CD4-positive, alpha-beta T cell (primary cell): ENCODE measurements around the gene CDC16. TPM values are rescaled to one million over a fixed set of nuclear protein-coding genes. Genes with fewer than 3 reads are reported as not detected.

Source experiments
- ATAC-seq: fragments of 200-7000 bp; cut with Tn5 transposase; one replicate; pipeline ENCODE4 v1.10.0; 2022; ENCODE audit warnings: mild to moderate bottlenecking; ENCODE audit not compliant: poor library complexity
- CTCF ChIA-PET: fragments of 350-600 bp; sonication (Branson Sonifier 250); formaldehyde crosslinking; loops from one replicate; lab custom pipeline; 2021; ENCODE audit warnings: antibody characterized with exemption, inconsistent platforms; lab: Charles Lee
- POLR2A ChIA-PET: fragments of 350-600 bp; sonication (Branson Sonifier 250); formaldehyde crosslinking; loops from one replicate; lab custom pipeline; 2021; ENCODE audit warnings: antibody characterized with exemption, inconsistent platforms; lab: Charles Lee
- DNase-seq, 14 experiments: peaks; one replicate each; pipeline ENCODE4 v3.0.0-alpha.2; 2013 to 2020; ENCODE audit warnings: mixed read lengths in 2 of 14
- H3K27ac ChIP-seq, 2 donors: one replicate each; pipeline versions ENCODE4 v1.5.1 to v1.7.0; 2013; ENCODE audit warnings: low read length in 2 of 2, low read depth in 1 of 2, mild to moderate bottlenecking in 1 of 2
- H3K27me3 ChIP-seq, 2 experiments: 1 replicate in 1 of 2; 2 replicates in 1 of 2; pipeline versions ENCODE4 v1.6.1 to v1.7.0; 2013; ENCODE audit warnings: low read length in 2 of 2, control low read depth in 1 of 2, mild to moderate bottlenecking in 1 of 2, moderate library complexity in 1 of 2; ENCODE audit not compliant: insufficient read depth in 2 of 2, control insufficient read depth in 1 of 2
- H3K36me3 ChIP-seq: one replicate; pipeline ENCODE4 v1.6.1; 2013; ENCODE audit warnings: low read length, control low read depth; ENCODE audit not compliant: insufficient read depth
- H3K4me1 ChIP-seq: one replicate; pipeline ENCODE4 v1.6.1; 2013; ENCODE audit warnings: low read length, control low read depth; ENCODE audit not compliant: insufficient read depth
- H3K4me3 ChIP-seq: one replicate; pipeline ENCODE4 v1.5.1; 2013; ENCODE audit warnings: mild to moderate bottlenecking, low read length, moderate library complexity
- H3K9me3 ChIP-seq, 2 experiments: 1 replicate in 1 of 2; 2 replicates in 1 of 2; pipeline versions ENCODE4 v1.6.1 to v1.7.0; 2013; ENCODE audit warnings: low read length in 2 of 2, mild to moderate bottlenecking in 2 of 2, control low read depth in 1 of 2, moderate library complexity in 1 of 2; ENCODE audit not compliant: control insufficient read depth in 1 of 2, insufficient read depth in 1 of 2
- H3K27ac Mint-ChIP-seq: one replicate; pipeline ENCODE4 v1.8.0; 2020; ENCODE audit warnings: mixed read lengths
- H3K27me3 Mint-ChIP-seq: one replicate; pipeline ENCODE4 v1.8.0; 2021; ENCODE audit warnings: mixed read lengths
- H3K36me3 Mint-ChIP-seq: one replicate; pipeline ENCODE4 v1.8.0; 2021; ENCODE audit warnings: low read depth, mixed read lengths
- H3K4me1 Mint-ChIP-seq: one replicate; pipeline ENCODE4 v1.8.0; 2021; ENCODE audit warnings: low read depth, mixed read lengths
- H3K4me3 Mint-ChIP-seq: one replicate; pipeline ENCODE4 v1.8.0; 2020; ENCODE audit warnings: mild to moderate bottlenecking, mixed read lengths
- H3K9me3 Mint-ChIP-seq: one replicate; pipeline ENCODE4 v1.8.0; 2020; ENCODE audit warnings: mixed read lengths
- CTCF ChIP-seq: fragments of 200-600 bp; IDR thresholded peaks from one replicate; pipeline ENCODE4 v1.8.0; 2022; ENCODE audit warnings: antibody characterized with exemption, mild to moderate bottlenecking
- intact Hi-C, 2 experiments: fragments of 100-400 bp; cut with DNase I in 1 of 2; cut with micrococcal nuclease in 1 of 2; formaldehyde crosslinking; loops; one replicate each; pipeline versions ENCODE4 v1.15.1 to v1.9.0; 2023 to 2025; cut with DNase I, micrococcal nuclease
- total RNA-seq, 174 experiments: library from RNA in 2 of 174; stranded (reverse) in 2 of 174; gene quantifications; one replicate each; pipeline ENCODE4 v1.2.3 and lab custom pipeline; 2021 to 2026

CDC16 gene
- total RNA-seq, 2 experiments from 2014 or later: 68.4 to 69.4 TPM

DNA sequence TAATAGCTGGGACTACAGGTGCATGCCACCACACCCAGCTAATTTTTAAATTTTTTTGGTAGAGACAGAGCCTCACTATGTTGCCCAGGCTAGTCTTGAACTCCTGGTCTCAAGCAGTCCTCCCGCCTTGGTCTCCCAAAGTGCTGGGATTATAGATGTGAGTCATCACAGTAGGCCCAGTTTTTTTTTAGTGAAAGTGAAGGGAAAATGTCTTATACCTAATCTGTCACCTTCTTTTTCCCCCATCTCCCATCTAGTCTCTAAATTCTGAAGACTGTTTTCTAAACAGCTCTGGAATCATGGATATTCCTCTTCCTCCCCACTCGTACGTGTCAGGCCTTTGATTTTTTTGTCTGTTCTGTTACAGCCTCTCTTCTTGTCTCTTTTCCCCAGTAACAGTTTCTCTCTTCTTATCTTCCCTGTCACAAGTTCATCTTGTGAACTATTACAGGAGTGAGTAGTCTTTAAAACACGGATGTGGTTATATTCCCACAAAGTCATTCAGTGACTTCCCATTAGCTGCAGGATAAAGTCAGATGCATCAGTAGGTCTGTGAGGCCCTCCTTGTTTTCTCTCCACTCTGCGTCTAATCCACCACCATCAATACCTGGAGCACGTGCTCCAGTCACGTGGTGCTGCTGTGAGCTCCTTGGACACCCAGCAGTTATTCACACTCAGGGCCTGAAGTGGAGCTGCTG lies 2.9 kb downstream of the CDC16 start:
- intact Hi-C loops: no loop called here
- H3K4me3 Mint-ChIP-seq: peak overlapping the region; percentile 81
- H3K4me1 Mint-ChIP-seq: peaks cover 43% of the 10 kb centered on the region
- CTCF ChIA-PET: no interaction called here
- no peak for TF ChIP-seq CTCF
- H3K4me3 ChIP-seq: no peak overlapping the region
- DNase-seq (no peak), ATAC-seq (no peak)
- POLR2A ChIA-PET: no interaction called here
- H3K9me3 ChIP-seq: no peaks in the 10 kb centered on the region
- H3K27ac ChIP-seq: no peak overlapping the region
- peaks cover 65% of the 10 kb centered on the region for H3K36me3 Mint-ChIP-seq
- H3K4me1 ChIP-seq: peaks cover 20% of the 10 kb centered on the region
- peaks cover 59% of the 10 kb centered on the region for H3K36me3 ChIP-seq
- H3K27me3 ChIP-seq: no peaks in the 10 kb centered on the region
- H3K9me3 Mint-ChIP-seq: no peaks in the 10 kb centered on the region
- H3K27ac Mint-ChIP-seq: peak overlapping the region; percentile 76
- no peaks in the 10 kb centered on the region for H3K27me3 Mint-ChIP-seq

GRCh38 chr13:114241918-114242317 lies 7.2 kb downstream of the CDC16 start:
- no peaks in the 10 kb centered on the region for H3K9me3 ChIP-seq
- DNase-seq (no peak), ATAC-seq (no peak)
- intact Hi-C loops: no loop called here
- no peak for TF ChIP-seq CTCF
- Mint-ChIP-seq H3K4me3 (no peak overlapping the region), H3K27me3 (no peaks in the 10 kb centered on the region), H3K36me3 (peaks cover 93% of the 10 kb centered on the region), H3K4me1 (peaks cover 15% of the 10 kb centered on the region), H3K27ac (no peak overlapping the region), H3K9me3 (no peaks in the 10 kb centered on the region)
- ChIA-PET CTCF (no interaction called here), POLR2A (no interaction called here)
- peaks cover under 1% of the 10 kb centered on the region for H3K4me1 ChIP-seq
- H3K4me3 ChIP-seq: no peak overlapping the region
- H3K27ac ChIP-seq: no peak overlapping the region
- peaks cover 97% of the 10 kb centered on the region for H3K36me3 ChIP-seq
- H3K27me3 ChIP-seq: no peaks in the 10 kb centered on the region

DNA sequence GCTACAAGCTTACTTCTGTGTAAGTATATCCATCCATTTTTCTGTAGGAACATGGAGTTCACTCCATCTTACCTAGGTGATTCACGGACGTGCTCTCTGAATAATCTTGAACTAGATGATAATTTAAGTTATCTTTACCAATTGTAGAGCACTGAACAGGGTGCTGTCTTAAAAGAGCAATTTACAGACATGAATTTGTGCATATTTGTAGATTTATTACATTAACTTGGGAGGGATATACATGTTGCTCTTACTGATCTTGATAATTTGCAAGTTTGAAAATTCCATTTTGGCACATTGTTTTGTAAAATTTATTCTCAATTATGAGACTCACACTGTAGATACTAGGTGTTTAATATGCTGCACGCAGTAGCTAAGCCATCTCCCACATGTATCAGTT lies 9.3 kb downstream of the CDC16 start:
- DNase-seq: no peak
- H3K9me3 ChIP-seq: no peaks in the 10 kb centered on the region
- ATAC-seq: no peak
- no peak for TF ChIP-seq CTCF
- CTCF ChIA-PET: no interaction called here
- H3K4me1 ChIP-seq: no peaks in the 10 kb centered on the region
- Mint-ChIP-seq H3K27me3 (no peaks in the 10 kb centered on the region), H3K4me1 (peaks cover 15% of the 10 kb centered on the region), H3K9me3 (no peaks in the 10 kb centered on the region), H3K36me3 (peaks cover 97% of the 10 kb centered on the region), H3K4me3 (no peak overlapping the region), H3K27ac (no peak overlapping the region)
- intact Hi-C loops: no loop called here
- no peak overlapping the region for H3K4me3 ChIP-seq
- no peaks in the 10 kb centered on the region for H3K27me3 ChIP-seq
- peaks cover 97% of the 10 kb centered on the region for H3K36me3 ChIP-seq
- no peak overlapping the region for H3K27ac ChIP-seq
- POLR2A ChIA-PET: interaction anchor here (0.7 to 1.0 kb wide), 2 partner anchors 9 to 130 kb away, joined by 3 read pairs; no protein-coding TSS in a partner anchor
